ENCODE results near the gene KDR.

KDR gene

DNA sequence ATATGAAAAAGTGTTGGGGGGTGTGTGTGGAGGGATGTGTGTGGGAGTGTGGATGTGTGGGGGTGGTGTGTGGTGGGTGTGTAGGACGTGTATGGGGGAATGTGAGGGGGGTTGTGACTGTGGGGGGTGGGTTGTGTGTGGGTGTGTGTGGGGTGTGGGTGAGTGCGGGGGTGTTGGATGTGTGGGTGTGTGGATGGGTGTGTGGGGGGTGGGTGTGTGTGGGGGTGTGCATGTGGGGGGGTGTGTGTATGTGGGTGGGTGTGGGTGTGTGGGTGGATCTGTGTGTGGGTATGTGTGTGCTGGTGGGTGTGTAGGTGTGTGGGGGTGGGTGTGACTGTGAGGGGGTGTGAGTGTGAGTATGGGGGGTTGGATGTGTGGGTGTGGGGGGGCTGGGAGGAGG, 47.8 kb downstream of the KDR start:
- no peak for DNase-seq

DNA sequence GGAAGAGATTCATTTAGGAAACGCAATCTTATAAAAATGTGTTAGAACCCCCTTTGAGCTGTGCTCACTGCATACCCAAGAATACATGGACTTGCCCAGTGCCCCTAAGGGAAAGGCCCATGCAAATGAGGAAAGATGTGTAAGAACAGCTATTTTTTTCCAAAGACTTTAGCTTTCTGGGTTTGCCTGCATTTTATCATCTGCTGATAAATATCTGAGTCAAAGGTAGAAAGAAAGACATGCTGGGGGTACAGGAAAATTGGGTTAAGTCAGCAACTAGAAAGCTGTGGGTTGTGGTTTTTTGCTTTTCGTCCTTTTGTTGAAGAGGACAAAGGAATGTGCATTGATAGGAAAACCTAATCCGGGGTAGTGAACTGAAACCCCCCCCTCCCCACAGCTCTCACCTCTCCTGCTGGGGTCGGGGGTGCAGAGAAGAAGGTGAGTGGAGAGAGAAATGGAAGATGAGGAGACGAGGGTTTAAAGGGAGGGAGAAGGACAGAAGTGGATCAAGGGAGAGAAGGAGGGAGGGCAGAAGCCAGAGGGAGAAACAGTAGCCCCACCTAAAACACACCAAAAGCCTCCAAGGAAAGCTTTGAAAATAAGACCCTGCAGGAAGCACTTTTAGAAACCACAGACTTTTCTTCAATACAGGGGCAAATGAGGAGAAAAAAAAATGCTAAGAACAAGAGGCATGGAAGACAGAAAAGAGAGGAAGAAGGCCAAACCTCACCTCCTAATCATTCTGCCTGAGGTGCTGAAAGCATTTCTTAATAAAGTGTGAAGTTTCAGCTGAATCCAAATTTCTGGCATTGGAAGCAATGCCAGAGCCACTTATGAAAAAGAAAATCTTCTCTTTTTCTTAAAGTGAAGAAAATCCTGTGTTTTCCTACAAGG, 49.3 kb downstream of the KDR start:
- DNase-seq = no peak

DNA sequence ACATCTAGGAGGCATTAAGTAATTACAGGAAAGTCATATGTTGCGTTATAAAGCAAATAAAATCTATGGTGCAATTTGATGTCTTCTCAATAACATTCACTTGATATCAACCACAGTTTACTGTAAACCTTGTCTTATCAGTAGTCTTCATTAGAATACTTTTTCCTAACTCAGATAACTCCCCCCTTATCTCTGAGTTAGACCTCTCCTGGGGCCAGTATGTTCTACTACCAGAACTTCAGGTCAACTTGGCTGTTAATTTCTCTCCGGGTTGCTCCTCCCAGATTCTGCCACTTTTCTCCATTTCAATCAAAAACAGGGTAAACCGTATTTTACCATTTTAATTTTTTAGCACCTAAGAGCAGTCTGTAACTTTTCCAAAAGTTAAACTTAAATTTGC, 50.0 kb downstream of the KDR start:
- DNase-seq = no peak

DNA sequence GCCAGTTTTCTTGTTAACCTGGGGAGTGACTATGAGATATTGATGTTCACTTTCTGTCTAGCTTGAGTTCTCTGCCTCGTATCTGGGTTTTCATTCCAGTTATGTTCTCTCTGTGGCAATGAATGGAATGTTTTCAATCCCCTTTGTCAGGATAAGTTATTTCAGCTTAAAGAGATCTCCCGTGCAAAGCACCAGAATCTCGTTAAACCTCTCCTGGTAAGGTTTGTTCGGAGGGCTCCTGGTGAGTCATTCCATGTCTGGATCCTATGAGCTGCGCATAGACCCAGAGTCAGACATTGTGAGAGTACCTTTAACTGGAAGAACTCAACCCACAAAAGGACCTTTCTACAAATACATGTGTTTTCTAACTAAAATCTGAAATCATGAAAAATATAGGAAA, 51.0 kb downstream of the KDR start:
- no peak for DNase-seq

DNA sequence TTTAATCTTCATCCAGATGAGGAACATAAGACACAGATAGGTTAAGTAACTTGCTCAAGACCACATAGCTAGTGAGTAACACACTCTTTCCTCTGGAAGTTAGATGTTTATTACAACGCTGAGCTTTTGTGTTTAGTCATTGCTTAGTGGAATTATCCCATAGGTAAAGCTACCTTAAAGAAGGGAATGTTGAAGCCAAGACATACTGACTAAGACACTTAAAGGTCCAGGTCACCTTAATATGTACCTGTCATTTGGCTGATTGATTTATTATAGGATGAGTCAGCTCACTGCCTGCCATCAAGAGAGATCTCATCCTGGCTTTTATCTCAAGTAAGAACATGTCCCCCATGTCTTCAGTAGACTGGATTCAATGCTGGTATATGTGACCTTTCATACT, 53.4 kb downstream of the KDR start:
- no peak for DNase-seq

DNA sequence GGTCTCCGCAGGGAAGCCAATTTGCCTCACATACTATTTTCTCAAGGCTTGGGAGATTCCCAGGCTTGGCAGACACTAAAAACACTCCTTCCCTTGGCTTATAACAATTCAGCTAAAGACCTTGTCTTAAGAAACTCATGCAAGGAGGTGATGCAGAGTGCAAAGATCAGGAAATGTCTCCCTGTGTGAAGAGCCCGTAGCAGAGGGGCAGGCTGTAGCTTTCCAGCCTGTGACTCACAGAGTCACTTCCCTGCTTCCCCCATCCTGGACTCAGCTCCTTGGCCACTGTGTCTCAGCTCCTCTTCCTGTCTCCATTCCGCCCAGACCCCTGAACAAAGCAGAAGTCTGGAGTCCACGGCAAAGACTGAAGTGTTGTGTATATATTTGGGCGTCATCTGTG, 56.1 kb downstream of the KDR start:
- no peak for DNase-seq

DNA sequence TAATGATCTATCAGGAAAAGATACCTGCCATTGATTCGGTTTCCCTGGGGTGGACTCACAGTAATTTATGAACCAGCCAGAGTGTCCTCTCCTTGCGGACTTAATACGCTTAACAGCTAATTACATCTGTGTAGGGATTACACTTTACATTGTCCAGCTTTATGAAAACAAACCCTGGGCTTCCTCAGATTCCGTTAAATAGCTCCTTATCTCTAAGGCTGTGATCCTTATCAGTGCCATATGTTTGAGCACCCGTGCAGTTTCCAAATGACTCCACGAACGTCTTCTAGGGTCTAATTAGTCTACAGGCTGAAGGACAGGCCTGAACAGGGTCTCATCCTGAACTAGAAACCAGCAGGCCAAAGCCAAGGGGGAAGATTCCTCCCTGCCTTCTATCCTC, 56.9 kb downstream of the KDR start:
- no peak for DNase-seq

DNA sequence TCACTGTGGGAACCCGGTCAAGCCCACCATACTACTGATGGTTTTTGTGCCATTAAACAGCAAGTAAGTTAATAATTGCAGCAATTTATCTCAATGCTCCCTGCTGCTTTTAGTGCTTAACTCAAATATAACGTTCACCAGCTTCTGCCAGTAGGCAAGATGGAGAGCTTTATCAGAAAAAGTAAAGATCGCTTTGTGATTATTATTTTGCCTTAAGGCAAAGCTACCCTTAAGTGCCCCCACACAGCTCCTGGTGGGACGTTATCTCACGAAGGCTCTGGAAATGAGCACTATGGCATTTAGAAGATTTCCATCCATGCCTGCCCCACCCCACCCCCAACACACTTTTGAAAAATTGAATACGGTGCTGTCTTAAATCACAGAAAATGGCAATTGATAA, 59.4 kb downstream of the KDR start:
- DNase-seq = peak in 1 of 3 experiments; percentile 11

DNA sequence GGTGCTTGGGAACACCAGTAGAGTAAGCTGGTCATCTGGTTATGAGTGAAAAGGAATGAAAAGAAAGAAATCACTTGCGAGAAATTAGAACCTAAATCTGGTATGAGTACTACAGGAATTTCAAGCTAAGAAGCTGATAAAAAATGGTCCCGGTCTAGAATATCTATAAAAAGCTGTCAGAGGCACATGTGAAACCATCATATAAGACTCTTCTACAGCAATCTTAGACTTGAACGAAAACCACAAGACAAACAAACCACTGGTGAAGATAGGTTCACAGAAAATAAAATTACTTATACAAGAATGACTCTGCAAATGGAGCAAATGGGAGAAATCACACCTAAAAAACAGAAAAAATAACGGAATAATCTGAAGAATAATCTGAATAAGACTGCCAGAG, 69.9 kb downstream of the KDR start:
- no peak for DNase-seq

DNA sequence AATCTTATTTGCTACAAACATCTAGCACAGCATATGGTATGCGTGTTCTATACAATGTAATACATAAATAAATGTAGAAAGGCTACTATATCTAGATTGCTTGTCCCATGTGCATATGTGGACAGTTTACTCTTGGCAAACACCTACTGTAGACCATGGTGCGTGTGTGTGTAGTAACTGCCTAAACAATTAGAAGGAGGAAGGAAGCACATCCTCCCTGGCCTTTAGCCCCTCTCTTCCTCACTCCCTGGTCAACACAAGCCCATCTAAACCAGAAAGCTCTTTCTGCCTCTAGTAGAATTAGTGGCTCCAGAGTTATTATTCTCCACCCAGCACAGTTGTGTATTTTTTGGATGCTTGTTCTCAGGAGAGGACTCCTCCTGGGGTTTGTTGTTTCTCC, 73.9 kb downstream of the KDR start:
- no peak for DNase-seq

DNA sequence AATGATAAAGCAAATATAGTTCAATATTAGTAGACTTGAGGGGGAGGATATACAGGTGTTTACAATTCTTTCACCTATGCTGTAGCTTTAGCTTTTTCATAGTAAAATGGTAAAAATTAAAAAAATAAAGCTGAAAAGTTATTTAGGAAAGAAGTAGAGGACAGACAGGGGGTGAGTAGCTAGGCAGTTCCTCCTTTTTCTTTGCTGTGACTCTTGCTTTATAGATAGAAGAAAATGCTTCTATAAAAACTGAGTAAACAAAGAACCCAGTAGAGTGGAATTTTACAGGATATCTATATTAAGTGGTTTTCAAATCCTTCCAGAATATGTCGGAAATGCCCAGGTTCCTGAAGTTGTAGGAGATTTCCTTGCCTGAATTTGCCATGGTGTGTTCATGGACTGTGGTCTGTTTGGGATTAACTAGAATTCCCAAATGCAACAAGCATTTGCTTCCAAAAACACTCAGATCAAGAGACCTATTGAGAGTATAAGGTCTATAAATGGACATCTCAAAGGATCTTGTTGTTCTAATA, 74.9 kb downstream of the KDR start:
- no peak for DNase-seq

DNA sequence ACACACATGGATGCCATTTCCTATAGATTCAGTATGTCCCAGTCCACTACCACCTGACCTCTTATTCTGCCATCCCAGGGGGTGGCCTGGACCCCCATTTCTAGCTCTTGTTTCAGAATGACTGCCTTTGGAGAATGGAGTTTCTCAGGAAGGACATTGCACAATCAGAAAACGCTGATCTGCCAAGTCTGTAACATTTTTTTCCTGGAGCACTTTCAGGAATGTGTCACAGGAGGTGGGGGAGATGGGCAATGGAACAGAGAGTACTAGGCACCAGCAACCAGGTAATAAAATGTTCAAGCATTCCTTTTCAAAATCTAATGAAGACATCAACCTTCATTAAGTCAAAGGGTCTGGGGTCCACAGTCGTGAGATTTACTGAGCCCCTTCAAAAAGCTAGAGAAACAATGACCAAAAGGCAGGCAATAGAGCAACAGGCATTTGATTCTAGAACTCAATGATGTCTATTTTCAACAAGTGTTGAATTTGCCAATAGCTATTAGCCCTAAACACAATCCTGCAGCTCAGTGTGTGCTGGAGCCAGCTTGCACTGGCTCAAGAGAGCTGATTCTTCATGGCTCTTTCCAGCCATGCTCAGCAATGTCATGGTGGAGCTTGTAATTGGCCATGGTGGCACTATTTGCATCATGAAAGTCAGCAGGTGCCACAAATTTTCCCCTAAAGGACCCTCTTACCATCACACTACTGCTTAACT, 87.1 kb downstream of the KDR start:
- DNase-seq = no peak

DNA sequence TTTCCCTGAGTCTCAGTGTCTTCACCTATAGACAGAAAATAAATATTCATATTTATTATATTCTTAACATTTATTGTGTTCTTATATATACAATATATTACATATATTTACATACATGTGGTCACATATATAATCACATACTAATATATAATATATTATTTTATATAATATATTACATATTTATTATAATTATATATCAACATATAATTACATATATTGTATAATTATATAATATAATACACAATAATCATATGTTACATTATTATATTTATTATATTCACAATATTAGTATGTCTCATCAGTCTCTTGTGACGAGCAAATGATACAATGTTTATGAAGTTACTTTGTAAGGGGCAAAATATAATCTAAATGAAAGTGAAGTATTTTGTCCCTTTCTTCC, 87.7 kb downstream of the KDR start:
- no peak for DNase-seq

DNA sequence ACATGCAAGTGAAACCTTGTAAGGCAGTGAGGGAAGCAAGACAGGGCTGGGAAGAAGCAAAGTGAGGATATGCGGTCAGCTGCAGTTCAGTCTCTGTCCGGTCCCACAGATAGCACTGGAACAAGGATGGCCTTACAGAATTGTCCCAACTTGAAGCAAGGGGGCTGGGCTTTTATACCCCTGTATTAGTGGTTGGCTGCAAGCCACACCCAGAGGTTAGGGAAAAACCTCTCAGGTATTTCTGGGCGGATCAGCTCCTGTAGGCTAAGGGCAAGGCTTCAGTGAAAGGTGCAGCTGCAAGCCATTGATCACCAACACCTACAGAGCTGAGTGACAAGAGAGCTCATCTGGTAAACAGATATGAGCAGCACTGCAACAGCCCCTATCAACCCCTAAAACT, 89.0 kb downstream of the KDR start:
- no peak for DNase-seq

DNA sequence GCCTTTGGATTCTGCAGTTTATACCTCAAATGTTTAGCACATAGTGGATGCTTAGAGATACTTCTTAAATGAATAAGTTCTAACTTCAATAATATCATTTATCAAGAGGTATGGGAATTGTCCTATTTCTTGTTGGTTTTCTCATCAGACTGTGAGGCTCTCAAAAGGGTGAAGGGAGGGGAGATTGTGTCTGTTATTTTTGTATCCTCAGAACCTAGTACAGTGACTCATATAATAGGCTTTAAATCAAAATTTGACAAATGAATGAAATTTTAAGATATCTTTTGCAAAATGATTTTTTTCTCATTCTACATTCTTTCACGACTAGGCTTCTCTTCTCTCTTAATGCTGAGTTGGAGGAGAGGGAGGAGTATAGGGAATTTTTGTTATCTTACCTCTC, 89.5 kb downstream of the KDR start:
- DNase-seq = no peak

DNA sequence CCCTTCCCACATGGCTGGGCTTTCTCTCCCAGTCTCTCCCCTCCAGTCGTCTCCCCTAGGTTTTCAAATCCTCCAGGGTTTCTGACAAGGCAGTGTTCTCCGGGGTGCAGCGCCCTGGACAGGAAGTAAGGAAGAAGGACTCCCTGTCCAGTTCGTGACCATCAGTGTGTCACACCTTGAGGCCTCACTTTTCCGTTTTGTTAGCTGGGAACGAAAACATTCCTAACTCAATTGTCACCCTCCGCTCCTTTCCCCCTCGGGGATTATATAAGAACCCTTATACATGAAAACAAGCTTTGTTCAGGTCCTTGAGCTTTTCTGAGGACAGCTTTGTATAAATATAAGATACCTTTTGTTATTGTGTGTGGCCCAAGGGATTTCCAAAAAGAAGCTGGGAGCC, 92.1 kb downstream of the KDR start:
- no peak for DNase-seq

DNA sequence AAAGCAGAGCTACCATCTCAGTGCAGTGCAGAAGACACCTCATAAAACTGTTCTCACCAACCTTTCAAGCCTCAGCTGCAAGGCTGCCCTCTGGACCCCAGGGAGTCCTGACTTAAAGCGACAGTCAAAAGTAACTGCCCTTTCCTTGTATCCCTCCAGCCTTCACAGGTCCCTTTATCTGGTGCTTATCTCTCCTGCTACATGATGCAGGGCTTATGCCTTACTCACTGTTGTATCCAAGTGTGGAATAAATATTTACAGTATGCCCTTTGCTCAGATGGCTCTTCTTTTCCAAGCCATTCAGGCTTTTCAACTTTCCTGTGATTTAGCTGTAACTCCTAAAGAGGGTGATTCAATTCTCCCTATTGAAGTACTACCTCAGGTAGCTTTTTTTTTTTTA, 92.6 kb downstream of the KDR start:
- no peak for DNase-seq

DNA sequence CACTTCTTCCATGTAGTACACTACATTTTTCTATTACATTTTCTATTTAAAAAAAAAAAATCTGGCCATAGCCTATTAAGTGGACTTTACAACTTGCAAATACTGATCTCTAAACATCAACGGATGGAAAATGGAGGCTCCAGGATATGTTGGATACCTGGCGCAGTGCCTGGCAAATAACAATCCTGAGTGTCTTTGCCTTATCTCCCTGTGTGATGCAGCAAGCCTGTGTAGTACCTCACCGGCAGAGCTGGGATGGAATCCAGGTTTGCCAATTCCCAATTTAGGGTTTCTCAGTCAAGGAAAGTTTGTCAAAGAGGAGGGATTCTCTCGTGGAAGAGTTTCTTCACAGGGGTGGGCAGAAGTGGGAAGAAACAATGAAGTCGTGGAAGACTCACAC, 93.2 kb downstream of the KDR start:
- no peak for DNase-seq

DNA sequence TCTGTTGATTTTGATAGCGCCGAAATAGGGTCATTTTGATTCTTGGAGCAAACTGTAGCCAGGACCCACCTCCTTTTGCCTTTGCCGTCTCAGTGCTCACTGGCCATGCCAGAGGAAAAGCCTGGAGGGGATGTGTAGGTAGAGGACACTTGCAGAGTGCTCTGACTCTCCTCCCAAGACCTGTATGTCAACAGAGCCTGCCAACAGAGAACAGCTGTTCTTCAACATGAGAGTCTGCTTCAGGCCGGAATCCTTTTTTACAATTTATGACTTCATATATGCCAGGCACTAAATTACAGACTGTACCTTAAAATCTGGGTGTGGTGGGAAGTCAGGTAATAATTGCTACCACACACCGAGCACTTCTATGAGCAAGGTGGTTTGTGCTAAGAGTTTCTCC, 94.2 kb downstream of the KDR start:
- DNase-seq = peak in 1 of 3 experiments; percentile 20

DNA sequence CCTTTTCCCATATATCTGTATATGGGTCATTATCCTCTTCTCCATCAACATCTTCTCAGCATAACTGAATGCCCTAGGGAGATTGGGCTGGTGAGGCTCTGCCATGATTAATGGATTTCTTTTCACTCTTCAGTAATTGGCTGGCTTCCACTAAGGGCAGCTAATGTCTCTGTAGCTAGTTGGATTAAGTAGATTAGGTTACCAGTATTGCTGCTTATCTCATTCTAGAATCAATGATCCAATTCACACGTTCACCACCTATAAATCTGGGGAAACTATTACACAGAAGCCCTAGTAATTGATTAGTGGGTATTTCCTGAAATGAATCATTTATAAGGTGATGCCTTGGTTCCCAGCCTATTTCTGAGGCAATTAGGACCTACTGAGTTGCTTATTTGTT, 94.8 kb downstream of the KDR start:
- DNase-seq = peak in 1 of 3 experiments; percentile 38

DNA sequence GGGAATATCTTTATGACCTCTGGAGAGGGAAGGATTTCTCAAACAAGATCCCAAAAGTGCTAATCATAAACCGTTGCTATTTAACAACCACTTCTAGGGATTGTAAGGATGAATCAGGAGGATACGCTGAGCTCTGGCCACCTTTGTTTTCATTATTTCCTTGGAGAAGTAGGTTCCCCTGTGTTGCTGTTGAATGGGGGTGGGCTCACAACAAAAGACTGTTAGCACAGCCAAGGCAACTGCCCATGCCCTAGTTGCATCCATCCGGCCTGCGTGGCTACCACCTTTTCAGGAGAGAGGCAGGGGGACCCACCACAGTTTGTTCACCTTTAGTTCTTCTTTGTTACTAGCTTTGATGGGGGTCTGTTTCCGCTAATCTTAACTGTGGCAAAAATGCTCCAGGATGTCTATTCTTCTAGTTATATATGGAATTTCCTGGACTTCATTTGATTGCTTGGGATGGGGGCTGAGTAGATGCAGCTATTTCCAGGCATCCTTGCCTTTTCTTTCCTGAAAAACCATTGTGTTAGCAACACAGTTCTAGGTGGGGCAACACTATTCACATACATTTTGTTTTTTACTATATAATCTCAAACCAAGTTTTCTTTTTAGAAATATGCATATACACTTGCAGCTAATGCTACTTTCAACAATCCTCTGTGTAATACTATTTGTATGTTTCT, 95.4 kb downstream of the KDR start:
- no peak for DNase-seq

DNA sequence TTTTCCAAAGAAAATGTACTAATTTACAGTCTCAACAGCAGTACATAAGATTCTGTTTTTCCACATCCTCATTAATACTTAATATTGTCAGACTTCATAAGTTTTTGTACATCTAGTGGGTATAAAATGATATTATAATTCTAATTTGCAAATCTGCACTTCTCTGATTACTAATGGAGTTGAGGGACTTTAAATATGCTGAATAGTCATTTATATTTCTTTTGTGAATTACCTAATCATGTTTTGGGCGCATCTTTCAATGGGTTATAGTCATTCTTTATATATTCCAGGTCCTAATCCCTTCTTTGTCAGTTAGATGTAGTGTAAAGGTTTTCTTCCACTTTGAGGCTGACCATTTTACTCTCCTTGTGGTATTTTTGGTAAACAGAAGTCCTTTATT, 96.1 kb downstream of the KDR start:
- DNase-seq = no peak
